HCT116 (cell line): ENCODE measurements around the gene PRR7. TPM values are rescaled to one million over a fixed set of nuclear protein-coding genes. Genes with fewer than 3 reads are reported as not detected.

ENCODE experiments used
- ATAC-seq: fragments of 200-7000 bp; cut with Tn5 transposase; 2 replicates; pipeline ENCODE4 v1.9.1; 2020; ENCODE audit warnings: mild to moderate bottlenecking, moderate library complexity
- BruUV-seq: library from RNA; stranded (reverse); fragments of 400-500 nt; replicated peaks from 2 replicates; lab custom pipeline; 2021; lab: Mats Ljungman, UMichigan
- CTCF ChIA-PET: fragments of 300-600 bp; sonication (Branson Sonifier 250); formaldehyde crosslinking; loops from one replicate; lab custom pipeline; 2021; ENCODE audit warnings: antibody characterized with exemption; lab: Charles Lee
- POLR2A ChIA-PET: fragments of 300-600, 350-600 bp; sonication (Branson Sonifier 250); formaldehyde crosslinking; loops from one replicate; lab custom pipeline; 2021; ENCODE audit warnings: antibody characterized with exemption; lab: Charles Lee
- RAD21 ChIA-PET, 2 experiments: fragments of 300-600 bp; sonication (Branson Sonifier 250); formaldehyde crosslinking; loops; one replicate each; lab custom pipeline; 2023; ENCODE audit warnings: low total read pairs in 2 of 2; ENCODE audit not compliant: uncharacterized antibody in 2 of 2, unreplicated experiment in 2 of 2, low non-redundant PET in 1 of 2; lab: Charles Lee
- DNase-seq: peaks from one replicate; pipeline ENCODE4 v3.0.0-alpha.2; 2010; ENCODE audit warnings: low read depth, low spot score
- H2AFZ ChIP-seq: fragments of 200-600 bp; shearing (Covaris generic), sonication (generic); 2 replicates; pipeline ENCODE4 v1.6.1; 2017; ENCODE audit warnings: low read depth, mixed run types, mixed read lengths, antibody characterized with exemption, low read length; ENCODE audit not compliant: poor library complexity, severe bottlenecking
- H3K27ac ChIP-seq: 2 replicates; pipeline ENCODE4 v1.5.1; 2012; ENCODE audit warnings: low read depth, low read length
- H3K27me3 ChIP-seq: fragments of 200-600 bp; sonication (generic); 2 replicates; pipeline ENCODE4 v1.6.1; 2016; ENCODE audit warnings: mixed run types, low read length, mixed read lengths; ENCODE audit not compliant: insufficient read depth
- H3K36me3 ChIP-seq, 2 experiments: fragments of 200-500 bp in 1 of 2; fragments of 200-600 bp in 1 of 2; sonication (Bioruptor generic) in 1 of 2; sonication (generic) in 1 of 2; 2 replicates each; pipeline versions ENCODE4 v1.5.1 to v1.6.1; 2014 to 2016; ENCODE audit warnings: low read length in 2 of 2, inconsistent platforms in 1 of 2, mixed read lengths in 1 of 2, mixed run types in 1 of 2; ENCODE audit not compliant: insufficient read depth in 2 of 2, control insufficient read depth in 1 of 2
- H3K4me1 ChIP-seq, 2 experiments: fragments of 200-600 bp in 1 of 2; sonication (generic) in 1 of 2; 2 replicates each; pipeline versions ENCODE4 v1.5.1 to v1.6.1; 2012 to 2017; ENCODE audit warnings: low read length in 2 of 2, inconsistent platforms in 1 of 2, mild to moderate bottlenecking in 1 of 2, mixed read lengths in 1 of 2, mixed run types in 1 of 2, moderate library complexity in 1 of 2; ENCODE audit not compliant: insufficient read depth in 2 of 2, control insufficient read depth in 1 of 2
- H3K4me2 ChIP-seq: fragments of 200-600 bp; sonication (generic); 2 replicates; pipeline ENCODE4 v1.6.1; 2017; ENCODE audit warnings: mixed run types, low read length, mixed read lengths
- H3K4me3 ChIP-seq, 2 experiments: fragments of 200-600 bp in 1 of 2; sonication (generic) in 1 of 2; replicated peaks in 1 of 2; 2 replicates each; pipeline ENCODE4 v1.5.1; 2011 to 2016; ENCODE audit warnings: low read length in 2 of 2, control low read depth in 1 of 2, low read depth in 1 of 2, mild to moderate bottlenecking in 1 of 2, mixed read lengths in 1 of 2, mixed run types in 1 of 2
- H3K79me2 ChIP-seq: fragments of 200-600 bp; sonication (generic); 2 replicates; pipeline ENCODE4 v1.6.1; 2017; ENCODE audit warnings: mild to moderate bottlenecking, mixed run types, low read length, moderate library complexity, mixed read lengths; ENCODE audit not compliant: insufficient read depth
- H3K9ac ChIP-seq: fragments of 200-600 bp; sonication (generic); 2 replicates; pipeline ENCODE4 v1.6.1; 2016; ENCODE audit warnings: low read length, mixed read lengths
- H3K9me2 ChIP-seq: fragments of 200-600 bp; sonication (generic), shearing (Covaris generic); 2 replicates; pipeline ENCODE4 v1.6.1; 2017; ENCODE audit warnings: mixed run types, mild to moderate bottlenecking, moderate library complexity; ENCODE audit not compliant: insufficient read depth
- H3K9me3 ChIP-seq, 2 experiments: fragments of 200-500 bp in 1 of 2; fragments of 200-600 bp in 1 of 2; sonication (Bioruptor generic) in 1 of 2; sonication (generic) in 1 of 2; 2 replicates each; pipeline ENCODE4 v1.6.1; 2014 to 2017; ENCODE audit warnings: low read length in 2 of 2, mixed read lengths in 2 of 2, inconsistent platforms in 1 of 2, low read depth in 1 of 2, mild to moderate bottlenecking in 1 of 2, mixed run types in 1 of 2, moderate library complexity in 1 of 2; ENCODE audit not compliant: control insufficient read depth in 1 of 2, insufficient read depth in 1 of 2
- H4K20me1 ChIP-seq: fragments of 200-600 bp; sonication (generic), shearing (Covaris generic); 2 replicates; pipeline ENCODE4 v1.6.1; 2017; ENCODE audit warnings: mixed run types, mild to moderate bottlenecking, moderate library complexity; ENCODE audit not compliant: insufficient read depth
- CBX3 ChIP-seq: IDR thresholded peaks from 2 replicates; pipeline ENCODE4 v1.6.1; 2012; ENCODE audit warnings: low read depth
- FOSL1 ChIP-seq: IDR thresholded peaks from 2 replicates; pipeline ENCODE4 v1.6.1; 2012; ENCODE audit warnings: low read depth
- POLR2AphosphoS5 ChIP-seq: IDR thresholded peaks from 2 replicates; pipeline ENCODE4 v1.6.1; 2011; ENCODE audit warnings: mild to moderate bottlenecking, low read depth, low read length, moderate library complexity
- RAD21 ChIP-seq: IDR thresholded peaks from 2 replicates; pipeline ENCODE4 v1.6.1; 2012; ENCODE audit warnings: low read depth, mild to moderate bottlenecking
- SRF ChIP-seq: IDR thresholded peaks from 2 replicates; pipeline ENCODE4 v1.6.1; 2012; ENCODE audit warnings: low read depth
- TCF7L2 ChIP-seq: IDR thresholded peaks from 2 replicates; pipeline ENCODE4 v1.7.0; 2011; ENCODE audit warnings: borderline replicate concordance, inconsistent platforms; ENCODE audit not compliant: insufficient read depth, insufficient read length; ENCODE audit errors: extremely low read depth
- ZBTB33 ChIP-seq: IDR thresholded peaks from 2 replicates; pipeline ENCODE4 v1.6.1; 2011; ENCODE audit warnings: mild to moderate bottlenecking, low read length, moderate library complexity; ENCODE audit not compliant: insufficient replicate concordance; ENCODE audit errors: extremely low read depth
- ZFX ChIP-seq: fragments of 450-650 bp; IDR thresholded peaks from 2 replicates; pipeline ENCODE4 v1.6.1; 2017
- intact Hi-C: fragments of 100-400 bp; cut with micrococcal nuclease; formaldehyde crosslinking; loops from 2 replicates; pipeline ENCODE4 v1.10.0; 2022
- total RNA-seq: library from RNA; stranded (reverse); gene quantifications from one replicate; pipeline ENCODE4 v1.2.1, GENCODE V29; 2021; ENCODE audit not compliant: unreplicated experiment
- TF ChIP-seq, protein P1 (sequence below): IDR thresholded peaks from 2 replicates; pipeline ENCODE4 v1.6.1; 2012; ENCODE audit warnings: low read depth

Gene PRR7
- total RNA-seq, 1 experiment from 2014 or later: 39.9 TPM

- POLR2A ChIA-PET: interaction anchor here (0.9 to 2.1 kb wide), 2 partner anchors 8 to 9 kb away, joined by 5 to 9 read pairs; no protein-coding TSS in a partner anchor
- no peaks in the 10 kb centered on the region for H3K9me3 ChIP-seq
- no peak overlapping the region for H3K9ac ChIP-seq
- no peaks in the 10 kb centered on the region for H3K27me3 ChIP-seq
- peaks cover 16 to 39% of the 10 kb centered on the region in 2 experiments; a peak in 3 of 4 replicates for H3K36me3 ChIP-seq
- H2AFZ ChIP-seq: no peak overlapping the region
- no TSS peak for BruUV-seq
- RAD21 ChIA-PET: no interaction called here
- peaks cover 0 to 5% of the 10 kb centered on the region in 2 experiments; a peak in 2 of 4 replicates for H3K4me1 ChIP-seq
- intact Hi-C loops: no loop called here
- DNase-seq: no peak
- no peak overlapping the region for H3K4me2 ChIP-seq
- no peak overlapping the region for H3K27ac ChIP-seq
- peaks cover 20% of the 10 kb centered on the region; the same call in 1 of the 2 replicates for H3K79me2 ChIP-seq
- no peak for ATAC-seq
- no peak overlapping the region for H3K4me3 ChIP-seq
- CTCF ChIA-PET: no interaction called here
- TF ChIP-seq SRF: no peak
- TF ChIP-seq ZBTB33: no peak
- no peak for TF ChIP-seq RAD21
- TF ChIP-seq, protein P1, sequence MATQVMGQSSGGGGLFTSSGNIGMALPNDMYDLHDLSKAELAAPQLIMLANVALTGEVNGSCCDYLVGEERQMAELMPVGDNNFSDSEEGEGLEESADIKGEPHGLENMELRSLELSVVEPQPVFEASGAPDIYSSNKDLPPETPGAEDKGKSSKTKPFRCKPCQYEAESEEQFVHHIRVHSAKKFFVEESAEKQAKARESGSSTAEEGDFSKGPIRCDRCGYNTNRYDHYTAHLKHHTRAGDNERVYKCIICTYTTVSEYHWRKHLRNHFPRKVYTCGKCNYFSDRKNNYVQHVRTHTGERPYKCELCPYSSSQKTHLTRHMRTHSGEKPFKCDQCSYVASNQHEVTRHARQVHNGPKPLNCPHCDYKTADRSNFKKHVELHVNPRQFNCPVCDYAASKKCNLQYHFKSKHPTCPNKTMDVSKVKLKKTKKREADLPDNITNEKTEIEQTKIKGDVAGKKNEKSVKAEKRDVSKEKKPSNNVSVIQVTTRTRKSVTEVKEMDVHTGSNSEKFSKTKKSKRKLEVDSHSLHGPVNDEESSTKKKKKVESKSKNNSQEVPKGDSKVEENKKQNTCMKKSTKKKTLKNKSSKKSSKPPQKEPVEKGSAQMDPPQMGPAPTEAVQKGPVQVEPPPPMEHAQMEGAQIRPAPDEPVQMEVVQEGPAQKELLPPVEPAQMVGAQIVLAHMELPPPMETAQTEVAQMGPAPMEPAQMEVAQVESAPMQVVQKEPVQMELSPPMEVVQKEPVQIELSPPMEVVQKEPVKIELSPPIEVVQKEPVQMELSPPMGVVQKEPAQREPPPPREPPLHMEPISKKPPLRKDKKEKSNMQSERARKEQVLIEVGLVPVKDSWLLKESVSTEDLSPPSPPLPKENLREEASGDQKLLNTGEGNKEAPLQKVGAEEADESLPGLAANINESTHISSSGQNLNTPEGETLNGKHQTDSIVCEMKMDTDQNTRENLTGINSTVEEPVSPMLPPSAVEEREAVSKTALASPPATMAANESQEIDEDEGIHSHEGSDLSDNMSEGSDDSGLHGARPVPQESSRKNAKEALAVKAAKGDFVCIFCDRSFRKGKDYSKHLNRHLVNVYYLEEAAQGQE: no peak
- TF ChIP-seq ZFX: no peak
- no peak for TF ChIP-seq TCF7L2
- TF ChIP-seq FOSL1: no peak
- TF ChIP-seq POLR2AphosphoS5: no peak
- no peak for TF ChIP-seq CBX3
- TF ChIP-seq, all 23 proteins: peak for 0
- H3K9me2 ChIP-seq: no peaks in the 10 kb centered on the region
- H4K20me1 ChIP-seq: peaks cover 4% of the 10 kb centered on the region; the same call in 1 of the 2 replicates
These were observed 39.6 kb downstream of the PRR7 start for GRCh38 chr5:177486256-177486655.
